SH-SY5Y (cell line): ENCODE results near the gene GDF10.

Source experiments
- GATA2 ChIP-seq: IDR thresholded peaks from 2 replicates; pipeline ENCODE4 v1.6.1; 2011; ENCODE audit warnings: mild to moderate bottlenecking, low read depth, low read length
- GATA3 ChIP-seq: IDR thresholded peaks from 2 replicates; pipeline ENCODE4 v1.6.1; 2011; ENCODE audit warnings: low read depth, mild to moderate bottlenecking, low read length, moderate library complexity

GDF10 gene

DNA sequence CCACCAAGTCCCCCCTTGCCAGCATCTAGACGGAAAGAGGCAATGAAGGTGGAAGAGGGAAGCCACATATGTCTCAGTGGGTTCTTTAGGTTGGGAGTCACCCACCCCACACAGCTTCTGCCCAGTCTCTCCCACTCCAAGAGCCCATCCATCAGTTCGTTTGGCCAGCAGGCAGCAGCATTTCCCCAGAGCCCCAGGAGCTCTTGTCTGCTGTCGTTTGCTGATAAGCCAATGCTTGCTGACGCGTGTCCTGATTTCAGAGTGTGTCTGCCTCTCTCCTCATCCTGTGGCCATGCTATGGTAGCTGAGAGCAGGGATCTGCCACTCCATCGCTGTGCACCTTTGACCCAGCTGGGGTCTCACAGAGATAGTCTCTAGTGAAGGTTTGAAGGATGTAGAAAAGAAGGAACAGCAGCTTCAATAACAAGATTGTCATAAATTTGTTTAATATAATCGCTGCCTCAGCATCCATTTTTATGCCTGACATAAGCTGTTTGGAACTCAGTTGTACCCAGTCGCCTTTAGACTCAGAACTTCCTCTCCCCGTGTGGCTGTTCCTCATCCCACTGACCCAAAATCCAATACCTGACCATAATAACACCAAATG lies 39.4 kb upstream of the GDF10 start:
- no peak for TF ChIP-seq GATA3
- TF ChIP-seq GATA2 = 0 out of 2 replicates have a peak, but pooled peaks have one; percentile 12

DNA sequence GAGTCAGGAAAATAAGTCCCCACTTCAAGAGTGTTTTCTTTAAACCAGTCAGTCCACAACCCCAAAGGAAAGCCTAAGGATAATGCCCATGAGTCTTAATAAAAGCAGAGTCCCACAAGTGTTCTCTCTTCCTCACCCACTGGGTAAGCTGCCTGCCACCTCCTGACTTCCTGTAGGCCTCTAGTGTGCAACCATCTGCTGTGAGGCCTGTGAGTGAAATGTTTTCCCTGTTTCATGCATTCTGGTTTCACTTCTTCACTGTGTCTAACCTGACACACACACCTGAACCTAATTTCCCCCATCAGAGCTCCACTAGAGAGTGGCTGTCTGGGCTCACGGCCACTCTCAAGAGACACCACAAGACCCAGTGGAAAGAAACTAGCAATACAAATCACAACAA lies 38.9 kb upstream of the GDF10 start:
- TF ChIP-seq GATA2 = no peak
- no peak for TF ChIP-seq GATA3

DNA sequence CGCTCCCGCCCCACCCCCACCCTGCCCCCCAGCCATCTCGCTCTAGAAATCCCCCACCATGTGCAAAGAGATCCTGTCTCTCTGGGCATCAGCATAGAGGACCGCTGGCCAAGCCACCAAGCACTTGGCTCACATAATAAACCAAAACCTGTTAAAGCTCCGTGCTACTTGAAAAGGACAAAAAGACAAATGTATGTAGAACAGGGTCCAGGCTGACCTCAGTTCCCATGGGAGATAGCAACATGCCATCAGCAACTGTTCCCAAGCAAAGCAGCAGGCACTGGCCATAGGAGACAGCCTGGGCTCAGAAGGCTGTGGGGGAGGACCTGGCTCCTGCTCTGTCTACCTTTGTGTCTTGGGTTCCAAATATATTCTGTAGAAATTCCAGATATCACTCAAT lies 38.4 kb upstream of the GDF10 start:
- TF ChIP-seq GATA2 = no peak
- TF ChIP-seq GATA3 = no peak

DNA sequence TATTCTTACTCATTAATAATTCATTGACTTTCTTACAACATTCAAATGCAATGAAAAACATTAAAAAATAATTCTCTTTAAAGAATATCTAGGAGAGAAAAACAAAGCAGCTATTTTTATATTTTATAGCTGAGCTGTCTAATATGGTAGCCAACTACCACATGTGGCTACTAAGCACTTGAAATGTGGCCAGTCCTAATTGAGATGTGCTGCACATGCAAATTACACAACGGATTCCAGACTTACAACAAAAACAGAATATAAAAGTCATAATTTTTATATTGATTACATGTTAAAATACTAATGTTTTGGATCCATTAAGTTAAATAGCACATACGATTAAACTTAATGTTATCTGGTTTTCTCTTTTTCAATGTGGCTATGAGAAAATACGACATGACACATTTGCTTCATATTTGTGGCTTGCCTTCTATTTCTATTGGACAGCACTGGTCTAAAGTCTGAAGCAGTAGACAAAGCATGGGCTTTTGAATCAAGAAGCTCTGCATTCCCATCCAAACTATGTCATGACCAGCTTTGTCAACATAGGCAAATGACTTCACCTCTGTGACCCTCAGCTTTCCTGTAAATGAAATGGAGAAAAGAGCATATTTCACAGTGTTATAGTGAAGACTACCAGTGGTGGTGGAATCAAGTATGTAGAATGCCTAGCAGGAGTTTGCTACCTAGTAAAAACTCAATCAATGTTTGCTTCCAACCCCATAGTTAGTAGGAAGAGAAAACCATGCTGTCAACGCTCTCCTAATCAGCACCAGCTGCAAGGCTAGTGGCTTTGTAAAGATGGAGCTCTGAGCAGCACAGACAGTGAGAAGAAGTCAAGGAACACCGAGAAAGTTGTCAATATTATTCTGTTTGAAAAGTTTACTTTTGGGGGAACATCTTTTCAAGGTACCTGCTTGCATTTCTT lies 37.1 kb upstream of the GDF10 start:
- TF ChIP-seq GATA3 = no peak
- TF ChIP-seq GATA2 = no peak

DNA sequence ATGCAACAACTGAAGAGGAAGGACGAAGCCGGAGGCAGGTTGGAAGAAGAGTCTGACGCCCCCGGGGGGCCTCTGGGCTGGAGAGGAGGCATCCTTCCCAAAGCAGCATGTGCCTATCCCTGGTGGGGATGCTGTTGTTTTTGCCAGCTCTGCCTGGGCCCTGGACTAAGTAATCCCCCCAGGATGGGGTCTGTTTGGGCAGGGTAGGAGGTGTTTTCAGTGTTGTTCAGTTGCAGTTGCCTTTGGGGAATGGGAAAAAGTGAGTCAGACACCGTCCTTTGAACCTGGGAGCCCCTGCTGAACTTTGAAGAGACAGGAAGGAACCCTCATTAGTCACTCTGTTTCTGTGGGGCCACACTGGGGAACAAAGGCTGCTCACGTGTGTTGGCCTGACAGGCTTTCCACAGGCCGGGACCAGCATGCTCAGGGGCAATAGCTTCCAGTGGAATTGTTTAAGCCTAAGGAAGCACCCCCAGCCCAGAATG lies 35.2 kb upstream of the GDF10 start:
- TF ChIP-seq GATA2 (no peak), GATA3 (no peak)

DNA sequence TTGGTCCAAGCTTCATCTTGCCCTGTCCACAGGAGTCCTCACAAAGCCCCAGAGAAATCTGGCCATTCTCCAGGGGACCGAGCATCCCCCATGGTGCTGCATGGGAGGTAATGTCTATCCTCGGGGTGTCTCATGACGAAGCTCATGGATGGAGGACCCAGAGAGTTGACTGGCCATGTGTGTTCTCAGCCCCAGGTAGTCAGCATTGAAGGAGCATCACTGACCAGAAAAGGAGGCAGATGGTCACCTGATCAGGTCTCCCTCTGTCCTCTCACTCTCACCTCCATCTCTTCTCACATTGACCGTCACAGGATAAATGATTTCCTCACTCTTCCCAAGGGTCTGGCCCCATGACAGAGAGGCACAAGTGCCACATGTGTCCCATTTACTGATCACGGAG lies 33.4 kb upstream of the GDF10 start:
- TF ChIP-seq GATA3 (no peak), GATA2 (no peak)

DNA sequence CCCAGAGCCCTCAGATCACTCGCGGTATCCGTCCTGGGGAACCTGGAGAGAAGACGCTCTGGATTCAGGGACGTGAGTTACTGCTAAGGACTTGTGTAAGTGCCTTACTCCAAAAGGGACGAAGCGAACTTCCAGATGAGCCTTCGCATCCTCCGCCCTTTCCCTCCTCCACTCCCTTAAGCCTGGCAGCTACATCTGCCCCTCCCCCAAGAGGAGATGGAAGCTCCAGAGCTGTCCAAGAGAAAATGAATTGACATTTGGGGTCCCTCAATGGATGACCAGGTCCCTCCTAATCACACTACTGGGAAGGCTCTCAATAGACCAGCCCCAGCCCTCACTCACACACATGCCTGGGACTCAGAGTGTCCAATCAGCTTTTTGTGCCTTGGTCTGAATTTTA lies 31.3 kb upstream of the GDF10 start:
- no peak for TF ChIP-seq GATA3
- no peak for TF ChIP-seq GATA2

DNA sequence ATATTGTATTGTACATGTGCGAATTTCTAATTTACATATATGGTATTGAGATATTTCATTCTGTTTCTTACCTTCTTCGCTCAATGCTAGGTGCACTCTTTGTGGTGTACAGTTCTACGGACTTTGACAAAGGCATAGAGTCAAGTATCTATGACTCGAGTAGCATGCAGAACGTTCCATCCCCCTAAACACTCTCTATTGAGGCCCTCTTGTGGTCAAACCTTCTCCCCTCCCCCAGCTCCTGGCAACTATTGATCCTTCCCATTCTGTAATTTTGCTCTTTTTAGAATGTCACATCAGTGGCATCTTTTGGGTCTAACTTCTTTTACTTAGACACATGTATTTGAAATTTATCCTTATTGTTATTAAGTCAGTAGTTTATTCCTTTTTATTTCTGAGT lies 30.7 kb upstream of the GDF10 start:
- TF ChIP-seq GATA3 = no peak
- no peak for TF ChIP-seq GATA2

DNA sequence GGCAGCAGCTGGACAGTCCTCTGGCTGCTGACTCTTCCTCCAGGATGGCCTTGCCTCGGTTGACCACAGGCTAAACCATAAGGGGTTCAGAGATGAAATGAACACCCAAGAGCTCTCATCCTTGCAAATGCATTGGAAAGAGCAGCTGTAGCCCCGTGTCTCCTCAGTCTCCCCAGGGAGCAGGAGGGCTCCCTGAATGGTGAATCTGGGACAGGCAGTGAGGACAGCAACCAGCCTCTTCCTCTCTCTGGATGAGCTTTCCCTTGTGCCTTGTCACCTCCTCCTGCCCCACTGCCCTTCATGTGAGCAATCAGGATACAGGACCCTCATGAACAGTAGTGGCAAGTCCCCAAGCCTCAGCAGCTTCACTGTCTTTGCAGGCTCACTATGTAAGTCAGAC lies 23.9 kb upstream of the GDF10 start:
- TF ChIP-seq GATA3 = no peak
- no peak for TF ChIP-seq GATA2

DNA sequence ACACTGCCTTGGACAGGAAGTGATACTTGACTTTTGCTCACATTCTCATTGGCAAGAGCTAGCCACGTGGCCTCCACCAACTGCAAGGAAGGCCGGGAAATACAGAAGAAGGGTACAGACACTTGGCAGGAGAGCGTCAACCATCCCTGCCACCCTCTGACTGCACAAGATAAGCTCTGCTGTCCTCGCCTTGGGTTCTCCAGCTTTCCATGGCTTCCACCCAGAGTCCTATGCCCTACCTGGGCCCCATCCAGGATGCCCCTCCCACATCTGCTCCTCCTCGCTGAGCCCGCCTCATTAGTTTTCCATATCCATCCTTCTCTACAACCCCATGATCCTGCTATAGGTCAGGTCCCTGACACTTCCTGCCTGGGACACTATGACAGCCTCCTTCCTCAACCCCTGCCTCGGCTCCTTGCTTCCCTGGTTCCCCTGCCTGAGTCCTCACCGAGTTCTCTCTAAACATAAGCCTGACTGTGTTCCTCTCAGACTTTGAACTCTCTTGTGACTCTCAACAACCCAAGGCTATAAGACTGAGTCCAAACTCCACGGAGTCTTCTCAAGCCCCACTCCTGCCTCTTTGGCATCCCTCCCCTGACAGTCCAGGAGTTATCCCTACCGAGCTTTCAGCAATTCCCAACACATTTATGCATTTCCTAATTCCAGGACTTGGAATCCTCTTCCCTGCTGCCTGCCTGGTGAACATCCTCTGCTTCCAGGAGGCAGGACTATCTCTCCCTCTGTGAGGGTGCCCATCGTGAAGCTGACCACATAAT lies 23.2 kb upstream of the GDF10 start:
- no peak for TF ChIP-seq GATA2
- TF ChIP-seq GATA3 = no peak

DNA sequence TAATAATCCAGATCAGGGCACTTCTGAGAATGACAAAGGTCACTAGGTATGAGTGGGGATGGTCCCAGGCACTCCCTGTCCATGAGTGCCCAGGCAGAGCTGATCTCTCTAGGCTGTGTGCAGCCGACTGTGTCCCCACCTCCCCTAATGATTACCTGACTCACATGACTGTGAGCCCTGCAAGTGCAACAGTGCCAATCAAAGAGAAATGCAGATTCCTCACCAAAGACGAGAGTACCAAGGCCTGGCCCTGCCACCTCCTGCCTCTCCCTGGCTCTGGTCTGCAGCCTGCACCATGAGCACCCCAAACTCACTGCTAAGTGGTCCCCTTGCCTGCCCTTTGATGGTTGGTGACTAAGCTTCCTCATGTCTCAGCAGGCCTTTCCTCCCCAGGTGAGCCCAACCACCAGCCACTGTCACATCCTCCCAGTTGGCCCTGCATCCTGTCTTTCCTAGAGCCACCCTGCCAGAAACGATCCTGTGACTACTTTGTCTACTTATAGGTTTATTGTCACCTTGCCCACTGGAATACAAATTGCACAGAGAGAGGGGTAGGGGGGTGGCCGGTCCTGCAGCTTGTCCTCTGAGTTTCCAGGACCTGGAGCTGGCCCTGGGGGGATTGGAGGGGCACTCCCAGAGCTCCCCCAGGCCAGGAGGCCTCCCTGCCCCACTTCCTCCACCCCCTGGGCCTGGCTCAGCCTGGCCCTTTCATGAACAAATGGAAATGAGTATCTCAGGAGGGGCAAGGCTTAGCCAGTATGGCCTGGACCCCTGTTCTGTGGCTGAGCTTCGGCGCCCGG lies 22.4 kb upstream of the GDF10 start:
- no peak for TF ChIP-seq GATA3
- TF ChIP-seq GATA2 = no peak

DNA sequence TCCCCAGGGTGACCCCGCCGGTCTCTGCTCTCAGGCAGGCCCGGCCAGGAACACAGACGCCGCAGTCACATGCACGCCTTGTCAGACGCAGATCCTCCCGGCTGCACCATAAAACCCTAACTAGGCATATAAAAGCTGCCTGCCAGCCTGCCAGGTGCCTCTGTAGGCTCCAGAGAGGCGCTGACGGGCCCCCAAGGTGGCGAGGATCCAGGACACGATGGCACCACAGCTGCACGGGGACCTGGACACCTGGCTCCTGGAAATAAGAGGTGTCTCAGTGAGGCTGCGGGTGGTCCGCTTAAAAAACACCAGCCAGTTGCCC lies 21.9 kb upstream of the GDF10 start:
- TF ChIP-seq GATA2 = no peak
- no peak for TF ChIP-seq GATA3

DNA sequence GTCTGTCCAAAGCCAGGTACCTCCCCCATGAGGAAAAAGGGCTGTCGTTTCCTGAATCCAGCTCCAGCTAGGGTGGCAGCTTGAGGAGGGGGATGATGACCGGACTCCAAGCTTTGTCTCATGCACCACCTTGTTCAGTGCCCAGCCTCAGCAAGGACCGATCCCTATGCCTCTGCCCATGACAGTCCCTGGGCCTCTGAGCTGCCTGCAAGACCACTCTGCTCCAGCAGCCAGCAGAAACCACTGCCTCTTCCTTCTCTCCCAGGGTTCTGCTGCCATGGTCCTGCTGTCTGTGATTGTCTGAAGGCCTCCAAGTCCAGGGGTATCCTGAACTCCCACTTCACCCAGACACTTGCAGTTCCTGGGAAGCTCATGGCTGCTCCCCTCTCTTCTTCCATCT lies 21.3 kb upstream of the GDF10 start:
- TF ChIP-seq GATA3 = no peak
- no peak for TF ChIP-seq GATA2

DNA sequence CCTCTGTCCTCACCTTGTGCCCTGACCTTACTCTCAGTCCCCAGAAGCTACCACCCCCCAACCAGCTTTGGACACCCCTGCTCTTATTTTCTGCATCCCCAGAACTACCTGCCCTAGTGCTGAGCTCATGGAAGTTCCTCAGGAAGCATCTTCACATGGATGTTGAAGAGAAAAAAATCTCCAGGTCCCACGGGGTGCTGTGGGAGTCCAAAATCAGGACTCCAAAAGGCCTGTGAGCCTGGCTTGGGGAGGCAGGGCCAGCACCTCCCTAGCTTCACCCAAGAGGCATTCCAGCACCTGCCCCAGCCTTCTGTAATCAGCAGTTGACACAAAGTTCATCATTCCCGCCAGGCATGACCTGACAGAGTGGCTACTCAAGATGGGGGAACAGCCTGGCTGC lies 20.7 kb upstream of the GDF10 start:
- TF ChIP-seq GATA2 (no peak), GATA3 (no peak)
